Measurements from ENCODE around the gene WDR5B.

Gene WDR5B

DNA sequence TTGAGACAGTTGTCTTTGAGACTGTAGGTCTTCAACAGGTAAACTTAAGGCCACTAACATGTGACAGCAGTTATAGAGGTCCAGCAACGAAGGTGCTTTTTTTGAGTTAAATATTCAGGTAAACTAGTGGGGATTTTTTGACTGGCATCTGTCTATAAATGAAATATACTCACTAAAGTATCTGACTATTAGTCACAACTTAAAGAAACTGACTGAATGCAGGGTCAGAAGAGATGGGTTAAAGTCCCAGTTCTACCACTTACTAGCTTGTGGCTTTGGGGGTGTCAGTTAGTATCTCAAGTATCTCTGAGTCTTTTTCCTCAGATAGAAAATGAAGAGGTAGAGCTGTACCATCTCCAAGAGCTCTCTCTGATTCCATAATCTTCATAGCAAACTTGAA, 50.8 kb downstream of the WDR5B start:
- DNase-seq = no peak

DNA sequence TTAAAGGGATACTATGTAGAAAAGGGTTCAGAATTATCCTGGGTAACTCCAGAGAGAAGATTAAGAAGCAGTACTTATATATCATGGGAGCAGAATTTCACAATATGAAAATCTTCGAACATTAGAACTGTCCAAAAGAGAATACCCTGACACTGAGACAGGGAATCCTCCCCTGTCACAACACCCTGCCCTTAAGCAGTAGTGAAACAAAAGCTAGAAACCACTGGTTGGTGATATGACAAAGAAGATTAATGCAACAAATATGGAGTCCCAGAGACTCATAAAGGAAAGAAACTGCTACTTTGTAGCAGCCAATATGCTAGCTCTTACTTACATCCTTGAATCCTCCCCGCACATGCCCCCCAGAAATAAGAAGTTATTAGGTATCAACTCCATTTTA, 51.4 kb downstream of the WDR5B start:
- no peak for DNase-seq
